GM19438 (cell line): ENCODE measurements around the gene UMODL1.

Experiments used
- ATAC-seq: cut with Tn5 transposase; IDR thresholded peaks from one replicate; pipeline ENCODE4 v1.9.1; 2021; ENCODE audit warnings: low read depth; ENCODE audit not compliant: unreplicated experiment

UMODL1 gene

GRCh38 chr21:42039470-42039901 is 31.6 kb upstream of the UMODL1 start:
- ATAC-seq: no peak

GRCh38 chr21:42039911-42040351 is 31.2 kb upstream of the UMODL1 start:
- ATAC-seq: no peak

- no peak for ATAC-seq
Measured at GRCh38 chr21:42040411-42041180, 30.5 kb upstream of the UMODL1 start.

DNA sequence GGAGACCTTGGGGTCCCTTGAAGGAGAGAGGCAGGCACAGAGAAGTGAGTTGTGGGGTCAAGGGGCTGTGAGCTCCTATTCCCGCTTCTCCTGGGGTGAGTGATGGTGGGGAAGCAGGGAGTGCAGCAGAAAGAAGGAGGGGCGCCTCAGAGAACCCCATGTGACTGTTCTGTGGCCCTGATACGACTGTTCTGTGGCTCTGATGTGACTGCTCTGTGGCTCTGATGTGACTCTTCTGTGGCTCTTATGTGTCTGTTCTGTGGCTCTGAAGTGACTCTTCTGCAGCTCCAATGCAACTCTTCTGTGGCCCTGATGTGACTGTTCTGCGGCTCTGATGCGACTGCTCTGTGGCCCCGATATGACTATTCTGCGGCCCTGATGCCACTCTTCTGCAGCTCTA is 29.9 kb upstream of the UMODL1 start:
- no peak for ATAC-seq

DNA sequence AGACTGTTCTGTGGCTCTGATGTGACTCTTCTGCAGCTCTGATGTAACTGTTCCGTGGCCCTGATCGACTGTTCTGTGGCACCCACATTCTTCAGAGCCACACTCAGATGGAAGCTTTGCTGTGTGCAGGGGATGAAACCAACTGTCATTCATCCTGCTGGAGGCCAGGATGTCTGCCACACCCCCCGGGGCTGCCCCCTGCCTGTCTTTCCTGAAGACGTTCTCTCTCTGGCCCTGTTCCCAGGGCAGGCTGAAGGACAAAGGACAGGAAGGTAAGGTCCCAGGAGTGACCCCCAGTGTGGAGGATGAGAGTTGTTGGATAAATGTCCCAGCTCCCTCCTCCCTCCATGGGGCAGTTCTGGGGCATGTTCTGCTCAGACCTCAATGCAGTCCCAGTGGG is 29.4 kb upstream of the UMODL1 start:
- ATAC-seq: no peak

- ATAC-seq: no peak
Measured at GRCh38 chr21:42042651-42043050, 28.5 kb upstream of the UMODL1 start.

GRCh38 chr21:42043201-42043895 is 27.8 kb upstream of the UMODL1 start:
- no peak for ATAC-seq

DNA sequence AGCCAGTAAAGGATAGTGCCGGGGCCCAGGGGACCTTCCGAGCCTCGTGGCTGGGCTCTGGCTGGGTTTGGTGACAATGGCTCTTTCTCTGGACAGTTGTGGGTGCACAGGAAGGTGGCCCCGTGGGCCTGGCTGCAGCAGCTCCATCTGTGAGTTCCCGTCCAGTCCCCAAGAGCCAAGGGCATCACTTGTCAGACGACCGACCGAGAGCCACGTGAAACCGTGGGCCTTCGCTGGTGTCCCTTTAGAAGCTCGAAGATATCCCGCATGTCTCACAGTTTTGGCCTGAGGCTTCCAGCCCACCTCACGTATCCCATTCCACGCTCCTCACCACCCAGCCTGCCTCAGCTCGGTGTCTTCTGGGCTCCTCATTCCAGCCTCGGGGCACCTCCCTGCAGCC is 27.2 kb upstream of the UMODL1 start:
- no peak for ATAC-seq

DNA sequence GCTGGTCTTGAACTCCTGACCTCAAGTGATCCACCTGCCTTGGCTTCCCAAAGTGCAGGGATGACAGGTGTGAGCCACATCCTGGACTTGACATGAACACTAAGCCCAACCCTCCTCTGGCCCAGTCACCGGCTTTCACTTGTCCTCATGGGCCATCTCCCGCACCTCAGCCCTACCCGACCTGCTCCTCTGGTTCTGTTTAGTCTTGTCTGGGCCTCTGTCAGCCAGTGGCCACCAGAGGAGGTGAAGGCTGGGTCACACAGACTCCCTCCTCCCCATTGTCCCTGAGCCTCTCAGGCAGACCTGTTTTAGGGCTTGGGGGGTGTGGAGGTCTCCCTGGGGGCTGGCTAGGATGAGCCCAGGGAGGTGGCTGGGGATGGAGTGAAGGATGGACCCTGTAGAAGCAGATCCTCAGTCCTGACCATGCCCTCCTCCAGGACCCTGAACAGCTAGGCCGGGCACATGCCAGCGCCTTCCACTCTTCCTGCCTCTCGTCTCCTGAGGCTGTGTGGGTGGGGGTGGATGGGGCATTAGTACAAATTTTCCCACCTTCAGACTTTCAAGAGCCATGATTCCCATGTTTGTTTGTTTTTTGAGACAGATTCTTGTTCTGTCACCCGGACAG is 26.1 kb upstream of the UMODL1 start:
- ATAC-seq: no peak

GRCh38 chr21:42047821-42048613 is 23.1 kb upstream of the UMODL1 start:
- no peak for ATAC-seq

DNA sequence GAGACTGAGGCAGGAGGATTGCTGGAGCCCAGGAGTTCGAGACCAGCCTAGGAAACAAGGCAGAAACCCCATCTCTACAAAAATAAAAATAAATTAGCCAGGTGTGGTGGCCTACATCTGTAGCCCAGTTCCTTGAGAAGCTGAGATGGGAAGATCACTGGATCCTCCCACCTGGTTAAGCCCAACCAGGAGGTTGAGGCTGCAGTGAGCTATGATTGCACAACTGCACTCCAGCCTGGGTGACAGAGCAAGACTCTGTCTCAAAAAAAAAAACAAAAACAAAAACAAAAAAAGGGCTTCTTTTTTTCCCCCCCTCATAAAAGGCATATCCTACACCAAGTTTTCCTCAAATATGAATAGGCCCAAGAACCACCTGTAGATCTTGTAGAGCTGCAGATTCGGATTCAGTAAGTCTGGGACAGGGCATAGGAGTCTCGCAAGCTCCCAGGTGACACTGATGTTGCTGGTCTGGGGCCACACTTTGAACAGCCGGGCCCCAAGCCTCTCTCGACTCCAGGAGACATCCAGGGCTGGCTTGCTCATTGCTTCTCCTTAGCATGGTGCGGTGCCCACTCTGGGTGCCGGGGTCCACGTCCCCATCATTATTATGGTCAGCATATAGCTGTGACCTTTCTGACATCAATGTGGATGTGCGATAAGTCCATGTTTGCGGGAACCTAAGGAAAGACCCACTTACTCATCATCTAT is 22.1 kb upstream of the UMODL1 start:
- ATAC-seq: no peak

DNA sequence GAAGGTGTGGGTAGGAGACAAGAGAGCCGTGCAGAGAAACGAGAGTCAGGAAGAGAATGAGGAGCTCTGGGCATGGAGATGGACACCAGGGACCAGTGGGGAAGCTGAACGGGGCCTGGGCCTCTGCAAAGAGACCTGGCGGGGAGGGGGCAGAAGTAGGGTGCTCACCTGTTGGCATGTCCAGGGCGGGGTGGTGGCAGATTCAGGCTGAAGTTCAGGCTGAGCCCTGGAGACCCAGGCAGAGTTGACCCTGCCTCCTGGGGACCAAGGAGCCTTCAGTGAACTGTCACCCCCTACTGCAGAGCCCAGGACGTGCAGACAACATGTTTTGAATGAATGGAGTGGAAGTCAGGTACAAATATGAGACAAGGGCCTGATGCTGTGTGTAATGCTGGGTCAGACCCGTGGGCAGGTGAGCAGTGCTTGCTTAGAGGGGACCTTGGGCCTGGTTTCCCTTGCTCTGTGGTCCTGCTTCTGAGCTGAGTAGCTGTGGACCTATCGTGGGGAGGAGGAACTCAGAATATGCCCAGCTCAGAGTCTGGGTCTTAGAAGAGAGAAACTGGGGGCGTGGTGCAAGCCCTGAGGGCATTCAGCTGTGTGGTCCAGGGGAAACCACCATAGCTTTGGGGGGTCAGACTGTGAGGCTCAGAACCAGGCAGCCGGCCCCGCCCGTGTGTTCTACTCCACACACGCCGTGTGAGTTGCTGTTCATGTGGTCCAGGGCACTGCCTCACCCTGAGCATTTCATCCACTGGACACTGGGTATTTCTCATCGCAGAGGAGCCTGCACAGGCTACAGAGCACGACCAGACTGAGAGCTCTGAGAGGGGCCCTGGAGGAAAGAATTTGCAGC is 21.3 kb upstream of the UMODL1 start:
- ATAC-seq: no peak

DNA sequence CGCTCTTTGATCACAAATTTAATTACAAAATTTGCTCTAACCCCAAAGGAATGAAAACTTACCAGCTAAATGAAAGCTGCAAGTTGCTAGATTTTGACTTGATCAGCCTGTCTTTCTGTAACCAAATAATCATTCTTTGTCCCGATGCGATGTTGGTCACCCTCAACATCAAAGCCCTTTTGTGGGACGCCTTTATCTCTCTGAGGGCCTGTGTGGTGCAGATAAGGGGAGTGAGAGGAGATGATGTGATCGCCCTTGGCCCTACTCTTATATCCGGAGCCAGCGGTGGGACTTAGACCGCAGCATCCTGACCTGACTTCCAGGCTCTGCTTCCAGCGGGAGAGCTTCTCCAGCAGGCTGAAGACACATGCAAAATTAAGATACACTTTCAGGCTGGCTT is 19.3 kb upstream of the UMODL1 start:
- no peak for ATAC-seq

DNA sequence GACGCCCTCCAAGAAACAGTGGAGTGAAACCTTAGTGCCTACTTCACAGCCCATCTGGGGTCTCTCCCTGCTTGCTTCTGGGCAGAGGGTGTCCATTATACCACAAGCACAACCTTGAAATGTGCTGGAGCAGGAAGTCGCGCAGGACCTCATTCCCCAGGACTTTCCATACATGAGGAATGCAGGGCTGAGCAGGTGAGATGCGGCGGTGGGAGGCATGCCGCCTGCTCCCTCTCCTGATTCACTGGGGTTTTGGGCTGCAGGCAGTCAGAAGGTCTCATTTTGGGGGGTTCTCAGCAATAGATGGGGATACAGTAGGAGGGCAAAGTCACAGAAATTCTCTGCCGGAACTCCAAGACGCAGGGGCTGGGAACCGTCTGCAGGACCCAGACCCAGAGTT is 15.7 kb upstream of the UMODL1 start:
- no peak for ATAC-seq

DNA sequence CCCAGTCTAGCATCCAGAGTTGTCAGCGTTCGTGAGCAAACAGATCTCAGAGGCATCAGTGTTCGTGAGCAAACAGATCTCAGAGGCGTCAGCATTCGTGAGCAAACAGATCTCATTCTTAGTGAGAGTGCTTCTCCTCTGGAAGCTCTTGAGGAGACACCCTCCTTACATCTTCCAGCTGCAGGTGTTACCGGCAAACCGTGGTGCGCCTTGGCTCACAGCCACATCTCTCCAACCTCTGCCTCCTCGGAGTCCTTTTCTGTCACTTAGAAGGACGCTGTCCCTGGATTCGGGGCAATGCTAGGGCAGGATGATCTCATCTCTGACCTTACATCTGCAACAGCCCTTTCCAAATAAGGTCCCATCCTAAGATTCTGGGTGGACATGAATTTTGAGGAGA is 14.6 kb upstream of the UMODL1 start:
- no peak for ATAC-seq

DNA sequence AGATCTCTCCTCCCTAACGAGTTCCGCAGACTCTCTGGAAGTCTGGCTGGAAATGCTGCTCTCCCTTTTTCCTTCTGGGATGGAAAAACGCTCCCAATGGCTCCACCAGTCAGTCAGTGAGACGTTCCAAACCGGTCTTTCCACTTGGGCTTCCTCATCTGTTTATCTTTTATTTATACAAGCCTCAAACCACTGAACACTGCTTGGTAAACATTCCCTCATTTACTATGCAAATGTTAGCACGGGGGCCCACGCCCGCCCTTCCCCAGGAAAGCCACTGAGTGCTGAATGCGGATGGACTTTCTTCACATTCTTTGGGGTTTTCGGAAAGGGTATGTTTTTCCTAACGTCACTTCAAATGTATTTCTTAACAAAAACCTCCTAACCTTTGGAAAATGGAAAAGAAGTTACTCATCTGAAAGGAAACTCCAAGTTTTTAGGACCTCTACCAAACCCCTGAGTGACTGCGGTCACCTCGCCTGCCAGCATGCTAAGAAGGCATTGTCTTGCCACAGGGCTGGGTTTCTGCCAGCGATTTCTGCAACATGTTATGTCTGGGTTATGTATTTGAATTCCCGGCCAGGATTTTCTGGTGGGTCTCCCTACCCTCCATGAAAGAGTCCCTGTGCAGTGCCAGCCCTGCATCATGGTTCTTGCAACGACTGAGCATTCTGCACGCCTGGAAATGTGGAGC is 14.0 kb upstream of the UMODL1 start:
- no peak for ATAC-seq

GRCh38 chr21:42057851-42058437 is 13.2 kb upstream of the UMODL1 start:
- ATAC-seq: no peak

DNA sequence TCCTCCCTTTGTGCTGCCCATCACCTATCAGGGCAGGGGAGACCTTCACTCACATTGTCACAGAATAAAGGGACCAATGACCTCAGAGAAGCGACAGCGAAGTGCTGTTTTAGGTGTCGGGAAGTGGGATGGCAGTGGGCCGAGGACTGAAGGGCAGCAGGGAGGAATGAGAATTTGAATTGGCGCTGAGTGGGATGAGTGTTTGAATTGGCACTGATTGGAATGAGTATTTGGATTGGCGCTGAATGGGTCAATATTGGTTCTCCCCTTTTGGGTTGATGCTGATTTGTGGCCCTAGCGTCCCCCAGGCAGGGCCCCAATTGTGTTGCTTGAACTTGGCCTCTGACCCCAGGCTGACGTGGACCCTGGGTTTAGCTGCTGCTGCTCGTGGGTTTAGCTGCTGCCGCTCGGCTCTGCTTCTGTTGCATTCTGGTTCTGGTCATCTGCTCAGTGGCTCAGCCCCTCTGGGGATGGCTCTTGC is 12.4 kb upstream of the UMODL1 start:
- no peak for ATAC-seq
